HG03060 (cell line): Measurements from ENCODE around the gene SLC16A3.
"Not testable (repeated sequence)": the region's sequence is repeated elsewhere in the genome, so short reads cannot be mapped to it uniquely, and the experiment has no call there.

Experiments used
- ATAC-seq: cut with Tn5 transposase; IDR thresholded peaks from one replicate; pipeline ENCODE4 v1.9.1; 2021; ENCODE audit warnings: low read depth, moderate number of reproducible peaks; ENCODE audit not compliant: unreplicated experiment

Gene SLC16A3

DNA sequence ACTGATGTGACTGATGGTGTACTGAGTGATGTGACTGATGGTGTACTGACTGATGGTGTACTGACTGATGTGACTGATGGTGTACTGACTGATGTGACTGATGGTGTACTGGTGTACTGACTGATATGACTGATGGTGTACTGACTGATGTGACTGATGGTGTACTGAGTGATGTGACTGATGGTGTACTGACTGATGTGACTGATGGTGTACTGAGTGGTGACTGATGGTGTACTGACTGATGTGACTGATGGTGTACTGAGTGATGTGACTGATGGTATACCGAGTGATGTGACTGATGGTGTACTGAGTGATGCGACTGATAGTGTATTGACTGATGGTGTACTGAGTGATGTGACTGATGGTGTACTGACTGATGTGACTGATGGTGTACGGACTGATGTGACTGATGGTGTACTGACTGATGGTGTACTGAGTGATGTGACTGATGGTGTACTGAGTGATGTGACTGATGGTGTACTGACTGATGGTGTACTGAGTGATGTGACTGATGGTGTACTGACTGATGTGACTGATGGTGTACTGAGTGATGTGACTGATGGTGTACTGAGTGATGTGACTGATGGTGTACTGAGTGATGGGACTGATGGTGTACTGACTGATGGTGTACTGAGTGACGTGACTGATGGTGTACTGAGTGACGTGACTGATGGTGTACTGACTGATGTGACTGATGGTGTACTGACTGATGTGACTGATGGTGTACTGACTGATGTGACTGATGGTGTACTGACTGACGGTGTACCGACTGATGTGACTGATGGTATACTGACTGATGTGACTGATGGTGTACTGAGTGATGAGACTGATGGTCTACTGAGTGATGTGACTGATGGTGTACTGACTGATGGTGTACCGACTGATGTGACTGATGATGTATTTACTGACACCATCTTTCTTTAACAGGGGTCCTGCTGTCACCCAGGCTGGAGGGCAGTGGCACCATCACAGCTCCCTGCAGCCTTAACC is 31.4 kb downstream of the SLC16A3 start:
- not testable (repeated sequence) for ATAC-seq

- no peak for ATAC-seq
Measured at GRCh38 chr17:82262344-82262743, 33.5 kb downstream of the SLC16A3 start.

- no peak for ATAC-seq
Measured at GRCh38 chr17:82263641-82264040, 34.8 kb downstream of the SLC16A3 start.

GRCh38 chr17:82266142-82266541 is 37.3 kb downstream of the SLC16A3 start:
- no peak for ATAC-seq

- no peak for ATAC-seq
Measured at GRCh38 chr17:82267575-82268379, 38.9 kb downstream of the SLC16A3 start.

DNA sequence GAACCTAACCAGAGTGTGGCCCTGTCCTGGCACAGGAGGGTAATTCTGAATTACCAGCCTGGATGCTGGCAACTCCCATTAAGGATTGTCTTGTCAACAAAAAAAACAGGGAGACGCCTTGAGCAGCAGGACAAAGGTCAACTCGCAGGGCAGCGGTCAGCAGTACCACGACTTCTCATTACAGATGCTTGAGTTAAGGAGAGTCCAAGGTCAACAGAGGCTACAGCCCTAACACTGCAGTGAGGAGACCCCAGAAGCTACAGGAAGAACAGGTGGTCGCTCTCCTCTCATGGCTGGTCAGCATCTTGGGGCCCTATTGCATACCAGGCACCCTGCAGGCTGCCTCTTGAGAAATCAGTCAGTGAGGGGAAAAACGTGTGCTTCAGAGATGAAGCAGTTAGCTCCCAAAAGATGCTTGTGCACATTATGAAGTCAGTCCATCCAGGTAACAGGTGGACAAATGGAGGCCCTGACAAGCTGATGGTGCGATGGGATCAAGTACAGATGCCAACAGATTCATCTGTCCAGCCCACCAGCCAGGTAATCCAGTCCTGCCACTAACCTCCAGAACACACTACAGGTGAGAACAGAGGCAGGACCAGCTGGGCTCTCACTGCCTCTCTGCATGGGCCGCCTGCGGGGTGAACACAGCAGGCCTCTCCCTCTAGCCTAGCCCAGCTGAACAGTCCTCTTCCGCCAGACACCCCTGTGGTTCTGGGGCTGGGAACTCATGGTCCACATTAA is 40.5 kb downstream of the SLC16A3 start:
- no peak for ATAC-seq

- no peak for ATAC-seq
Measured at GRCh38 chr17:82269882-82270500, 41.1 kb downstream of the SLC16A3 start.

DNA sequence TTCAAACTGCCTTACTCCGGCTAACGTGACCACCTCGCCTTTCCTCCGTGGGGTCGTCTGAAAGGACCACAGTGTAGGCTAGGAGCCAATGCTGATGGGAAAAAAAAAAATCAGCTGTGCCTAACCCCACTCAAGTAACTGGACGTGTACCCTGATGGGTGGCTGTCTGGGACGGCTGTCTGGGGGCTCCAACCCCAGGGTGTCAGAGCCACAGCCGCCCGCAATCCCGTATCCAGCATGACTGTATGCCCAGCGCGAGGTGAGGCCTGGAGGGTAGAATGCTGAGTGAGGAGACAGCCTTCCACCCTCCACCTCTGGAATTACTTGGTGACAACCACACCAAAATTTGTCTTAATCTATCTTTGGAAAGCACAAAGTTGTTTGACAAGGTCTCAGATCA is 41.8 kb downstream of the SLC16A3 start:
- no peak for ATAC-seq

GRCh38 chr17:82271401-82271800 is 42.6 kb downstream of the SLC16A3 start:
- ATAC-seq: no peak

DNA sequence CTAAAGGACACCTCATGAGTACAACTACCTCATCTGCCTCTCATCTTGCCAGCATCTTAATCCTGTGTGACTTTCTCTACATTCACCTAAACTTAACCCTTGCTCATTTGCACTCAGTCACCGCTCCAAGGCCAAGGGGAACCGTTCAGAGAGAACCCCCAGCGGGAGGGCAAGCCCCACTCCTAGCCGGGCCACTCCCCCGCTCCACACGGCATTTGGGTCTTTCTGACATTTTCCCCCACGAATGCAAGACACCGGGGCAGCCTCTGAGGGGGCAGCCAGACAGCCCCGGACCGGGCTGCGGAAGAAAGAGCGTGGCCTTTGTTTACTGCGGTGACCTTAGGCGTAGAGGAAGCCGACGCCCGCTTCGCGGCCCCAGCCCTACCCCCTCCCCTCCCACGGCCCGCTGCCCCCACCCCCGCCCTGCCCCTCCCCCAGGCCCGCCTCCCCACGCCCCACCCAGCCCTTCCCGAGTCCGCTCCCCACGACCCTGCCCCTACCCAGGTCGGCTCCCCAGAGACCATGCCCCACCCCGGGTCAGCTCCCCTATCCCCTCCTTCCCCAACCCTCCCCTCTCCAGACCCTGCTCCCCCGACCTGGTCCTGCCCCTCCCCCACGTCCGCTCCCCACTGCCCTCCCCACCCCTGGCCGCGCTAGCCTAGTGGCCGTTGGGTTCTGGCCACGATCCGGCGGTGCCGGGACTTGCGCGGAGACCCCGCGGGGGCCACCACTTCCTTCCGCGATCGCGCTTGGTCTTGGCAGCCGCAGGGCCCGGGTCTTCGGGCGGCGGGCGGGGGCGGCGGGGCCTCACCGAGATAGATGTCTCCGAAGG is 43.9 kb downstream of the SLC16A3 start:
- no peak for ATAC-seq

GRCh38 chr17:82273327-82274133 is 44.7 kb downstream of the SLC16A3 start, which contains the start of gene CSNK1D:
Gene CSNK1D, minus strand, starts transcription at chr17:82273700. Its CDS starts 319 bp downstream, at chr17:82273381.
- ATAC-seq: no peak

GRCh38 chr17:82274134-82275020 is 45.5 kb downstream of the SLC16A3 start:
- no peak for ATAC-seq

DNA sequence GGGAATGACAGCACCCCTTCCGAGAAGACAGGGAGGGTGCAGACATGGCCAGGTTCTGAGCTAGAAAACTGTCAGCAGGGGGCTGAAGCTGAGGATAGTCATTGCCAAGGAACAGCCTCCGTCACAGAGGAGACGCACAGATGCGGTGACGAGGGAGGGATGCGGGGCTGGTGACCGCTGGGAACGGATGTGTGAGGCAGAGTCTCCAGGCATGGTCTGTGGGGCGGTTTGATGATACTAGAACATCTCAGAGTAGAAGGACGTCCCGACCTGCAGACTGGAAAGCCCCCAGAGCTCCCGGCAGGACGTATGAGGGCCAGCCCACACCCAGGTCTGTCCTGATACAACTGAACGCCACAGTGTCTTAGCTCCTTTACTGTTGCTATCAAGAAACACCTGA is 46.5 kb downstream of the SLC16A3 start:
- ATAC-seq: no peak

- ATAC-seq: no peak
Measured at GRCh38 chr17:82276938-82277337, 48.1 kb downstream of the SLC16A3 start.

- ATAC-seq: no peak
Measured at GRCh38 chr17:82277851-82278250, 49.0 kb downstream of the SLC16A3 start.

- ATAC-seq: no peak
Measured at GRCh38 chr17:82278308-82278707, 49.5 kb downstream of the SLC16A3 start.

DNA sequence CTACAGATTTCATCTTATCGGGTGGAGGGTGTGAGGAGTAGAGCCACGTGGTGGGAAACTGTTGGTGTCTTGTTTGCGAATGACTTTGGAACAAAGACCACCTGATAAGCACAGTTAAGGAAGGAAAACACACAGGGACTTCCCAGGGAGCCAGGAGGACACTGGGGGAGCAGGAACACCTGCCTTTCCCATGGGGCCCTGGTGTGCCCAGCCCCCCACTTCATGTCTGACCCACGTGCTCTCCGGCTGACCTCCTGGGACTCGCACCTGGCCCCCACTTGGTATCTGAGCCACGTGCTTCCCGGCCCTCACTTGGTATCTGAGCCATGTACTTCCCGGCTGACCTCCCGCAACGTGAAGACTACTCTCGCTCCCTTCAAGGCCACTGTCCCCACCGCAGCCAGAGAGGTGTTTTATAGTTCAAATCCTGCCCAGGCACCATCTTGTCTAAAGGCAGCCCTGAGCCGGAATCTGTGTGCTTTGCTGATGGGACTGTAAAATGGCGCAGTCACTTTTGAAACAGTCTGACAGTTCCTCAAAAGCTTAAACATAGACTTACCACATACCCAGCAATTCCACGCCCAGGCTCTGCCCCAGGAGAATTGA is 50.0 kb downstream of the SLC16A3 start:
- no peak for ATAC-seq
